Transverse colon (tissue), 4 donors: ENCODE data around the gene ZNF423. TPM values are rescaled to one million over a fixed set of nuclear protein-coding genes. Genes with fewer than 3 reads are reported as not detected.

ENCODE experiments used
- DNase-seq: peaks from one replicate; pipeline ENCODE4 v3.0.0-alpha.2; 2019
- H3K27ac ChIP-seq, 4 donors: fragments of 200-600 bp; sonication (generic); 2 replicates each; pipeline ENCODE4 v1.5.1; 2016 to 2018; ENCODE audit warnings: inconsistent platforms in 4 of 4
- H3K27me3 ChIP-seq: fragments of 200-600 bp; sonication (generic); 2 replicates; pipeline ENCODE4 v1.5.1; 2017; ENCODE audit warnings: inconsistent platforms
- H3K36me3 ChIP-seq, 4 donors: fragments of 200-600 bp; sonication (generic); 2 replicates each; pipeline ENCODE4 v1.5.1; 2017 to 2019; ENCODE audit warnings: inconsistent platforms in 4 of 4
- H3K4me1 ChIP-seq, 4 donors: fragments of 200-600 bp; sonication (generic); 2 replicates each; pipeline ENCODE4 v1.5.1; 2017 to 2020; ENCODE audit warnings: inconsistent platforms in 4 of 4
- H3K4me3 ChIP-seq, 4 donors: fragments of 200-600 bp; sonication (generic); 1 replicate in 1 of 4; 2 replicates in 3 of 4; pipeline versions ENCODE4 v1.5.1 to v1.6.1; 2017 to 2019; ENCODE audit warnings: inconsistent platforms in 4 of 4
- H3K9me3 ChIP-seq, 2 donors: fragments of 200-600 bp; sonication (generic); 2 replicates each; pipeline ENCODE4 v1.5.1; 2017 to 2019; ENCODE audit warnings: inconsistent platforms in 2 of 2
- EP300 ChIP-seq: sonication (generic); formaldehyde crosslinking; IDR thresholded peaks from one replicate; pipeline ENCODE4 v1.6.1; 2017; ENCODE audit warnings: antibody characterized with exemption, low read depth
- POLR2A ChIP-seq: fragments of 450-650 bp; IDR thresholded peaks from one replicate; pipeline ENCODE4 v1.6.1; 2016; ENCODE audit warnings: antibody characterized with exemption, mild to moderate bottlenecking, moderate library complexity
- POLR2AphosphoS5 ChIP-seq, 3 donors: sonication (generic); formaldehyde crosslinking; IDR thresholded peaks; one replicate each; pipeline ENCODE4 v1.6.1; 2016; ENCODE audit warnings: antibody characterized with exemption in 3 of 3
- WGBS, 2 donors: methylation state at CpG; one replicate each; pipeline ENCODE4 v1.1.5; 2018; ENCODE audit warnings: low coverage in 1 of 2; 5-methylcytosine and 5-hydroxymethylcytosine counted together
- in situ Hi-C, 4 donors: fragments of 200-750 bp; cut with MboI; loops; one replicate each; pipeline versions ENCODE4 v1.15.0 to v1.15.1; 2017; ENCODE audit warnings: low sequenced_read_pairs in 3 of 4, low pct_ligation_motif_present in 1 of 4, low pct_unique_long_range_greater_than_20kb in 1 of 4
- intact Hi-C: fragments of 100-400 bp; cut with DNase I; formaldehyde crosslinking; loops from one replicate; pipeline ENCODE4 v1.15.1; 2023; ENCODE audit warnings: low total_unique reads
- total RNA-seq, 4 donors: library from RNA; depleted of rRNA; stranded (reverse); fragments of >200 nt; gene quantifications; one replicate each; pipeline ENCODE4 v1.1.0, GENCODE V29; 2016
- TF ChIP-seq, protein P1 (sequence below), 5 experiments: fragments of 200-600 bp in 3 of 5; fragments of 450-650 bp in 2 of 5; sonication (generic) in 3 of 5; IDR thresholded peaks; 1 replicate in 2 of 5; 2 replicates in 3 of 5; pipeline ENCODE4 v1.5.1; 2016 to 2017; ENCODE audit warnings: antibody characterized with exemption in 5 of 5, inconsistent platforms in 3 of 5, mild to moderate bottlenecking in 2 of 5, moderate library complexity in 1 of 5

Gene ZNF423
- total RNA-seq, 4 donors from 2014 or later: 4.9 to 13.1 (median 7.2) TPM

DNA sequence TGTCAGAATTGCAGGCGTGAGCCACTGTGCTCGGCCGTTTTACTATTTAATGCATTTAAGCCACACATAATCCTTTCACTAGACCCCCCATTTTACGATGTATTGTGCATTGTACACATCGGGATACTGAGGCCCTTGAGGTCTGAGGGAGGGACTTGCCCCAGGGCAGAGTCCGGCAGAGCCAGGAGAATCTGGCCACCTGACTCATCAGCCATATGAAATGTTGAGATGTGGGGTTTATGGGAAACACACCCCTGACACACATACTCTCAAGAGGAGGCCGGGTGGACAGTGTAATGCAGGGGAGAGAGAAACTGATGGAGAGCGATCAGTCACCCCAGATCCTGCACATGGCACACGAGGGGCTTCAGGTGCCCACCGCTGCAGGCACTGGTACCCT, 196.6 kb downstream of the ZNF423 start:
- Histone ChIP-seq H3K27ac (no peak overlapping the region), H3K27me3 (no peaks in the 10 kb centered on the region), H3K4me3 (no peak overlapping the region), H3K36me3 (no peaks in the 10 kb centered on the region), H3K9me3 (no peaks in the 10 kb centered on the region), H3K4me1 (peaks cover 9 to 19% (median 14%) of the 10 kb centered on the region in 4 donors)
- WGBS, 2 donors: 62 to 74% methylated on average over 3 to 10 of the region's 10 CpGs
- in situ Hi-C loops (no loop called here), intact Hi-C loops (no loop called here)
- no peak for DNase-seq
- TF ChIP-seq EP300 (no peak), POLR2A (no peak), POLR2AphosphoS5 (IDR thresholded peaks at IDR 0.05) (no peak)
- TF ChIP-seq, protein P1, sequence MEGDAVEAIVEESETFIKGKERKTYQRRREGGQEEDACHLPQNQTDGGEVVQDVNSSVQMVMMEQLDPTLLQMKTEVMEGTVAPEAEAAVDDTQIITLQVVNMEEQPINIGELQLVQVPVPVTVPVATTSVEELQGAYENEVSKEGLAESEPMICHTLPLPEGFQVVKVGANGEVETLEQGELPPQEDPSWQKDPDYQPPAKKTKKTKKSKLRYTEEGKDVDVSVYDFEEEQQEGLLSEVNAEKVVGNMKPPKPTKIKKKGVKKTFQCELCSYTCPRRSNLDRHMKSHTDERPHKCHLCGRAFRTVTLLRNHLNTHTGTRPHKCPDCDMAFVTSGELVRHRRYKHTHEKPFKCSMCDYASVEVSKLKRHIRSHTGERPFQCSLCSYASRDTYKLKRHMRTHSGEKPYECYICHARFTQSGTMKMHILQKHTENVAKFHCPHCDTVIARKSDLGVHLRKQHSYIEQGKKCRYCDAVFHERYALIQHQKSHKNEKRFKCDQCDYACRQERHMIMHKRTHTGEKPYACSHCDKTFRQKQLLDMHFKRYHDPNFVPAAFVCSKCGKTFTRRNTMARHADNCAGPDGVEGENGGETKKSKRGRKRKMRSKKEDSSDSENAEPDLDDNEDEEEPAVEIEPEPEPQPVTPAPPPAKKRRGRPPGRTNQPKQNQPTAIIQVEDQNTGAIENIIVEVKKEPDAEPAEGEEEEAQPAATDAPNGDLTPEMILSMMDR (IDR thresholded peaks at IDR 0.05): no peak

DNA sequence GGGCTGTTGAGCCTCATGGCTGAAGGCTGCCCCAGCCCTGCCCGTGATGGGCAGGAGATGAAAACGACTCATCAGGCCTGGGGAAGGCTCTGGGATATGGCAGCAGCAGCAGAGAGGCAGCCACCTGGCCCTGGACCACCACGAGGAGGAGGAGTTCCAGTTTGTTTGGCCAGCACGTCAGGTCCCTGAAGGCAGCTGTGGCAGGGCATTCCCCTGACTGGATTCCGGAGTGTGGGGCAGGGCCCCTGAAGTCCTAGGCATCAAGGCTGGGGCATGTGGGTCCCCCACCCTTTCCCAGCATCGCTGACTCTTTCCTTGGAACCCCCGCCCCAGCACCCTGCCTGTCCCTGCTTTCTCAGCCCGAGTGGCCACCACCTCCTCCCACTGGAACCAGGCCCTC, 197.4 kb downstream of the ZNF423 start:
- Histone ChIP-seq H3K4me3 (no peak overlapping the region), H3K27me3 (no peaks in the 10 kb centered on the region), H3K9me3 (no peaks in the 10 kb centered on the region), H3K27ac (no peak overlapping the region), H3K4me1 (peaks cover 2 to 11% (median 6%) of the 10 kb centered on the region in 4 donors), H3K36me3 (no peaks in the 10 kb centered on the region)
- WGBS, 2 donors: 78 to 83% methylated on average over 3 to 6 of the region's 8 CpGs
- no peak for DNase-seq
- TF ChIP-seq POLR2A (no peak), EP300 (no peak), POLR2AphosphoS5 (IDR thresholded peaks at IDR 0.05) (no peak)
- TF ChIP-seq, protein P1 (IDR thresholded peaks at IDR 0.05): no peak
- intact Hi-C loops: no loop called here
- in situ Hi-C loops: no loop called here

DNA sequence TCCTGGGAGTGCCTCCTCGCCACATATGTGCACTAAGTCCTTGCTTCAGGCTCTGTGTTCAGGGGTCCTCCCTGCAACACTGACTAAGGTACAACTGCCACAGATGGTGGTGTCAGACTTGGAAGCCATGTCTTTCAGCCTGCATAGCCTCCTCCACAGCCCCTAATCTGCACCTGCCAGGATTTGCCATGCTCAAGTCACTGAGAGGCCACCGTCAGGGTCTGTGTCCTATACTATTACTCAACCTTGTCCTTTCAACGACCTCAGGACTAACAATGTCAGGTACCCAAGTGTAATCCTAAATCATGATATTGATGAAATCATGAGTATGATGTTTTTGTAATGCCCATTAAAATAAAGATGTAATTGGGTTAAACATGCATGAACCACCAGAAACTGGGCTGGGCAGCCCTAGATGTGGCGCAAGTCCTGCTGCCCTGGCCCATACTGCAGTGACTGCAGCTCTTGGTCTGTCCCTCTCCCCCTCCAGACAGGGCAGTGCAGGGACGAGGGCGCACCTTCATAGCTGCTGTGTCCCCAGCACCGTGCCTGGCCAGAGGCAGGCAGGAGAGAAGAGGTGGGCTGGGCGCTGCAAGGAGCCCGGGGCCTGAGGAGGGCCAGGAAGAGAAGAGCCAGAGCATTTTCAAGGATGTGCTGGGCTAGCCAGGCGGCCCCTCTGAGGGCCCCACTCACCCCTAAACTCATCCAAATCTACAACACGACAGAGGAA, 198.0 kb downstream of the ZNF423 start:
- Histone ChIP-seq H3K4me3 (no peak overlapping the region), H3K36me3 (no peaks in the 10 kb centered on the region), H3K4me1 (peaks cover 0 to 5% (median 2%) of the 10 kb centered on the region in 4 donors), H3K27ac (no peak overlapping the region), H3K9me3 (no peaks in the 10 kb centered on the region), H3K27me3 (no peaks in the 10 kb centered on the region)
- in situ Hi-C loops: no loop called here
- DNase-seq: no peak
- intact Hi-C loops: no loop called here
- WGBS, 2 donors: 77% methylated on average over 11 of the region's 11 CpGs; no CpG with 5 or more reads in 1 of the 2 donors
- TF ChIP-seq POLR2AphosphoS5 (IDR thresholded peaks at IDR 0.05) (no peak), POLR2A (no peak), EP300 (no peak)
- TF ChIP-seq, protein P1 (IDR thresholded peaks at IDR 0.05): no peak

- TF ChIP-seq POLR2A: no peak
- intact Hi-C loops (no loop called here), in situ Hi-C loops (no loop called here)
- Histone ChIP-seq H3K4me3 (no peak overlapping the region), H3K9me3 (no peaks in the 10 kb centered on the region), H3K27ac (no peak overlapping the region), H3K36me3 (no peaks in the 10 kb centered on the region), H3K4me1 (peaks cover 0 to 13% (median 0%) of the 10 kb centered on the region in 4 donors), H3K27me3 (no peaks in the 10 kb centered on the region)
- DNase-seq: no peak
- whole genome bisulfite sequencing, 2 donors: 97% methylated on average over 4 of the region's 4 CpGs; no CpG with 5 or more reads in 1 of the 2 donors
These were observed 201.5 kb downstream of the ZNF423 start for GRCh38 chr16:49654425-49654824.
